OCI-LY7 (cell line): Measurements from ENCODE around the gene TMEM50B. TPM values are rescaled to one million over a fixed set of nuclear protein-coding genes. Genes with fewer than 3 reads are reported as not detected.

Experiments used
- BruUV-seq: library from RNA; stranded (reverse); fragments of 400-500 nt; replicated peaks from 2 replicates; lab custom pipeline; 2021; lab: Mats Ljungman, UMichigan
- CTCF ChIA-PET: fragments of 300-600 bp; sonication (Branson Sonifier 250); formaldehyde crosslinking; loops from one replicate; lab custom pipeline; 2022; ENCODE audit warnings: antibody characterized with exemption; ENCODE audit not compliant: unreplicated experiment; lab: Charles Lee
- POLR2A ChIA-PET: fragments of 300-600 bp; sonication (Branson Sonifier 250); formaldehyde crosslinking; loops from one replicate; lab custom pipeline; 2022; ENCODE audit warnings: antibody characterized with exemption; lab: Charles Lee
- DNase-seq: peaks from one replicate; pipeline ENCODE4 v3.0.0-alpha.2; 2015; ENCODE audit warnings: low spot score
- H2AFZ ChIP-seq: fragments of 200-600 bp; sonication (generic), shearing (Covaris generic); 2 replicates; pipeline ENCODE4 v1.6.1; 2014; ENCODE audit warnings: mild to moderate bottlenecking, antibody characterized with exemption, low read length, moderate library complexity
- H3K27ac ChIP-seq: fragments of 200-600 bp; sonication (generic); 2 replicates; pipeline ENCODE4 v1.5.1; 2014; ENCODE audit warnings: mixed run types, low read depth, mild to moderate bottlenecking, moderate library complexity, low read length, inconsistent platforms; ENCODE audit not compliant: poor library complexity, severe bottlenecking
- H3K36me3 ChIP-seq: fragments of 200-600 bp; sonication (generic); 2 replicates; pipeline ENCODE4 v1.6.1; 2014; ENCODE audit warnings: mild to moderate bottlenecking, antibody characterized with exemption, low read length, moderate library complexity, mixed read lengths; ENCODE audit not compliant: insufficient read depth
- H3K4me1 ChIP-seq: fragments of 200-600 bp; sonication (generic); 2 replicates; pipeline ENCODE4 v1.5.1; 2014; ENCODE audit warnings: mild to moderate bottlenecking, low read length; ENCODE audit not compliant: insufficient read depth, poor library complexity, severe bottlenecking
- H3K4me2 ChIP-seq: fragments of 200-600 bp; sonication (generic); 2 replicates; pipeline ENCODE4 v1.6.1; 2014; ENCODE audit warnings: mild to moderate bottlenecking, low read length
- H3K4me3 ChIP-seq: fragments of 200-600 bp; sonication (generic); 2 replicates; pipeline ENCODE4 v1.5.1; 2014; ENCODE audit warnings: mild to moderate bottlenecking, low read depth, low read length; ENCODE audit not compliant: poor library complexity, severe bottlenecking
- H3K79me2 ChIP-seq: fragments of 200-600 bp; sonication (generic); 2 replicates; pipeline ENCODE4 v1.6.1; 2016; ENCODE audit warnings: low read depth, mild to moderate bottlenecking, low read length, moderate library complexity, mixed read lengths; ENCODE audit not compliant: insufficient read depth
- H3K9me2 ChIP-seq: fragments of 200-600 bp; sonication (generic); 2 replicates; pipeline ENCODE4 v1.6.1; 2016; ENCODE audit warnings: mild to moderate bottlenecking, low read length, mixed read lengths; ENCODE audit not compliant: insufficient read depth
- H3K9me3 ChIP-seq: fragments of 200-600 bp; sonication (generic); 2 replicates; pipeline ENCODE4 v1.6.1; 2014; ENCODE audit warnings: mild to moderate bottlenecking, mixed run types, low read length, mixed read lengths
- H4K20me1 ChIP-seq: fragments of 200-600 bp; sonication (generic); 2 replicates; pipeline ENCODE4 v1.6.1; 2014; ENCODE audit warnings: mild to moderate bottlenecking, antibody characterized with exemption, low read length, moderate library complexity, mixed read lengths; ENCODE audit not compliant: insufficient read depth
- CTCF ChIP-seq: fragments of 200-600 bp; sonication (generic); conservative IDR thresholded peaks from 2 replicates; pipeline ENCODE4 v1.5.1; 2014; ENCODE audit warnings: mild to moderate bottlenecking, antibody characterized with exemption, low read length, moderate library complexity, mixed read lengths
- EZH2phosphoT487 ChIP-seq: fragments of 200-600 bp; sonication (generic); IDR thresholded peaks from 2 replicates; pipeline ENCODE4 v1.6.1; 2018; ENCODE audit warnings: low read depth, borderline replicate concordance, mild to moderate bottlenecking, mixed run types, antibody characterized with exemption, low read length, moderate library complexity, mixed read lengths
- intact Hi-C: fragments of 100-400 bp; cut with micrococcal nuclease; formaldehyde crosslinking; loops from one replicate; pipeline ENCODE4 v1.10.0; 2022; ENCODE audit not compliant: unreplicated experiment
- total RNA-seq, 2 experiments: library from RNA; depleted of rRNA in 1 of 2; stranded (reverse); fragments of >200 nt in 1 of 2; shearing (Covaris generic) in 1 of 2; gene quantifications; 2 replicates each; pipeline ENCODE4 v1.2.3, GENCODE V29; 2014 to 2022

Gene TMEM50B
- total RNA-seq, 2 experiments from 2014 or later, result 24.4 to 30.3 TPM

GRCh38 chr21:33421713-33422393 is 57.9 kb downstream of the TMEM50B start:
- Histone ChIP-seq H3K4me1 (no peaks in the 10 kb centered on the region), H3K79me2 (peaks cover 28% of the 10 kb centered on the region; the same call in 1 of the 2 replicates), H3K9me3 (no peaks in the 10 kb centered on the region), H3K27ac (no peak overlapping the region), H2AFZ (no peak overlapping the region), H4K20me1 (no peaks in the 10 kb centered on the region), H3K36me3 (peaks cover 97% of the 10 kb centered on the region), H3K4me2 (no peak overlapping the region), H3K9me2 (no peaks in the 10 kb centered on the region), H3K4me3 (no peak overlapping the region)
- ChIA-PET POLR2A (interaction anchor here (0.6 kb wide), 1 partner anchor 9 kb away, joined by 4 read pairs; no protein-coding TSS in a partner anchor), CTCF (no interaction called here)
- intact Hi-C loops, result no loop called here
- TSS peak; percentile 34 for BruUV-seq
- DNase-seq, result no peak
- TF ChIP-seq CTCF (no peak), EZH2phosphoT487 (no peak)

- no peaks in the 10 kb centered on the region for H3K9me3 ChIP-seq
- H4K20me1 ChIP-seq, result no peaks in the 10 kb centered on the region
- H3K4me3 ChIP-seq, result no peak overlapping the region
- no peaks in the 10 kb centered on the region for H3K4me1 ChIP-seq
- no peaks in the 10 kb centered on the region for H3K9me2 ChIP-seq
- H3K27ac ChIP-seq, result no peak overlapping the region
- H3K4me2 ChIP-seq, result no peak overlapping the region
- TF ChIP-seq EZH2phosphoT487 (no peak), CTCF (no peak)
- CTCF ChIA-PET, result no interaction called here
- intact Hi-C loops, result no loop called here
- no peak overlapping the region for H2AFZ ChIP-seq
- DNase-seq, result no peak
- H3K79me2 ChIP-seq, result peaks cover 34% of the 10 kb centered on the region; the same call in 1 of the 2 replicates
- peaks cover 95% of the 10 kb centered on the region for H3K36me3 ChIP-seq
- POLR2A ChIA-PET, result interaction anchor here (0.6 kb wide), 1 partner anchor 44 kb away, joined by 3 read pairs; no protein-coding TSS in a partner anchor
- no TSS peak for BruUV-seq
These were observed 60.1 kb downstream of the TMEM50B start for GRCh38 chr21:33419538-33420123.

- Histone ChIP-seq H3K9me2 (no peaks in the 10 kb centered on the region), H3K79me2 (peaks cover 44% of the 10 kb centered on the region), H3K4me1 (no peaks in the 10 kb centered on the region), H4K20me1 (no peaks in the 10 kb centered on the region), H3K4me3 (no peak overlapping the region), H3K36me3 (peaks cover 94% of the 10 kb centered on the region), H3K9me3 (no peaks in the 10 kb centered on the region), H3K27ac (no peak overlapping the region), H2AFZ (no peak overlapping the region), H3K4me2 (no peak overlapping the region)
- intact Hi-C loops, result no loop called here
- no TSS peak for BruUV-seq
- CTCF ChIA-PET, result no interaction called here
- POLR2A ChIA-PET, result no interaction called here
- no peak for DNase-seq
- TF ChIP-seq CTCF (no peak), EZH2phosphoT487 (no peak)
These were observed 61.1 kb downstream of the TMEM50B start for GRCh38 chr21:33418691-33419090.
